ENCODE measurements around the gene SLC37A1.

GRCh38 chr21:42575111-42575510 is 61.5 kb downstream of the SLC37A1 start:
- TF ChIP-seq POLR2A (IDR thresholded peaks at IDR 0.05; ENCODE audit: low read length) (no peak), GATA1 (IDR thresholded peaks at IDR 0.05; ENCODE audit: low read depth, low read length) (no peak)

All from erythroblast (primary cell).